GM18519 (cell line): ENCODE measurements around the gene BOK.

ENCODE experiments used
- ATAC-seq: cut with Tn5 transposase; IDR thresholded peaks from one replicate; pipeline ENCODE4 v1.9.1; 2021; ENCODE audit warnings: mild to moderate bottlenecking, moderate library complexity; ENCODE audit not compliant: unreplicated experiment, low FRiP score

BOK gene

DNA sequence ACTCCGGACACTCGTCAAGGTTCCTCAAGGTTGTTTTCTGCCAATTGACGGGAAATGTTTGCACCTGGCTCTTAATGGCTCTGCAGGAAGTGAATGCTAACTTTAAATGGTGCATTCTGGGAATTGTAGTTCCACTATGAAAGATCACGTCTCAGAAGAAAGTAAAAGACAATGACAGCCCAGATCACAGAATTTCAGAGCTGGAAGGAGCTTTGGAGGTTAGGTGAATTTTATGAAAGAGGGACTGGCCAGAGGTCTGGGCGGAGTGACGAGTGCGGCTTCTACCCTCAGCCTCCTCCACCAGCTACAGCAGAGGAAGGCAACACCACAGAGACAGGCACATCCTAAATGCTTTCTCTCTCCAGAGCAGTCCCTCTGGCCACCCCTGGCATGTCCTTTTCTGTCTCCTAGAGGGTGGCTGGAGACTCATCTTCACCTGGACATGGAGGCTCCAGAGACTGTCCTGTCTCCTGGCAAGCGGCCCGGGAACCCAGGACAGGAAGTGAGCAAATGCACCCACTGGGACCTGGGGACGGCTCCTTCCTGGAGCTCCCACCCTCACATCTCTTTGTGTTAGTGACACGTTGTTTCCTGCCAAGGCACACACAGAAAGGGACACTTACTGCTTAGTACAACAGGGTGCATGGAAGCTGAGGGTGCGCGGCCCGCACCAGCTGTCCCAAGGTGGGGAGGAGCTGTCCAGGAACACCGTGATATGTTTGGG is 59.0 kb downstream of the BOK start:
- no peak for ATAC-seq

GRCh38 chr2:241618296-241618805 is 59.8 kb downstream of the BOK start:
- ATAC-seq = no peak

DNA sequence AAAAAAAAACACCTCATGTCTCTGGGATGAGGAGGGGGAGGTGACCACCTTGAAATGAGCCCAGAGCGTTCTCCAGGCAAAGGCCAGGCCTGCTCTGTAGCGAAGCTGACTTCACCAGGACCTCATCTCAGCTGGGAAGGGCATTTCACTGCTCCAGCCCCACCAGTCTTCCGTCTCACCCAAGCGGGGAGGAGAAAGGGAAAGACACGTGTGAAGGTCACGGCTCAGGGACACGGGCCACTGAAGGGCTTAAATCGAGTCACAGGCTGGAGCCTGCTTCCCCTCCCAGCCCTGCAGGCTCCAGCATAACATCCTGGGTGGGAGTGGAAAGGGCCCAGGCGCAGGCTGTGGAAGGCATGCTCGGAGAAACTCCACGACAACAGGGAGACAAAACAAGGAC is 60.3 kb downstream of the BOK start:
- no peak for ATAC-seq

DNA sequence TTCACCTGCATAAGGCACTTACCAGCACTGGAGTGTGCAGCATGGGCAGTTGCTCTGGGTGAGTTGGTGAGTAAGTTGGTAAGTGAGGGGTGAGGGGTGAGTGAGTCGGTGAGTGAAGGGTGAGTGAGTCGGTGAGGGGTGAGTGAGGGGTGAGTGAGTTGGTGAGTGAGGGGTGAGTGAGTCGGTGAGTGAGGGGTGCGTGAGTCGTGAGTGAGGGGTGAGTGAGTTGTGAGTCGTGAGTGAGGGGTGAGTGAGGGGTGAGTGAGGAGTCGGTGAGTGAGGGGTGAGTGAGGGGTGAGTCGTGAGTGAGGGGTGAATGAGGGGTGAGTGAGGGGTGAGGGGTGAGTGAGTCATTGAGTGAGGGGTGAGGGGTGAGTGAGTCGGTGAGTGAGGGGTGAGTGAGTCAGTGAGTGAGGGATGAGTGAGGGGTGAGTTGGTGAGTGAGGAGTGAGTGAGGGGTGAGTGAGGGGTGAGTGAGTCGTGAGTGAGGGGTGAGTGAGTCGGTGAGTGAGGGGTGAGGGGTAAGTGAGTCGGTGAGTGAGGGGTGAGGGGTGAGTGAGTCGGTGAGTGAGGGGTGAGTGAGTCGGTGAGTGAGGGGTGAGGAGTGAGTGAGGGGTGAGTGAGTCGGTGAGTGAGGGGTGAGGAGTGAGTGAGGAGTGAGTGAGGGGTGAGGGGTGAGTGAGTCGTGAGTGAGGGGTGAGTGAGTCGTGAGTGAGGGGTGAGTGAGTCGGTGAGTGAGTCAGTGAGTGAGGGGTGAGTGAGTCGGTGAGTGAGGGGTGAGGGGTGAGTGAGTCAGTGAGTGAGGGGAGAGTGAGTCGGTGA is 61.3 kb downstream of the BOK start:
- no peak for ATAC-seq

DNA sequence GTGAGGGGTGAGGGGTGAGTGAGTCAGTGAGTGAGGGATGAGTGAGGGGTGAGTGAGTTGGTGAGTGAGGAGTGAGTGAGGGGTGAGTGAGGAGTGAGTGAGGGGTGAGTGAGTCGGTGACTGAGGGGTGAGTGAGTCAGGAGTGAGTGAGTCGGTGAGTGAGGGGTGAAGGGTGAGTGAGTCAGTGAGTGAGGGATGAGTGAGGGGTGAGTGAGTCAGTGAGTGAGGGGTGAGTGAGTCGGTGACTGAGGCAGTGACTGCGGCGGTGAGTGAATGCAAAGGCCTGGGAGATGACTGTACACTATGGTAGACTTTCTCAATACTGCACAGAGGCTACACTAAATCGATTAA is 61.8 kb downstream of the BOK start:
- no peak for ATAC-seq
